Loucy (cell line): ENCODE data around the gene DHRS12.

ENCODE experiments used
- EZH2phosphoT487 ChIP-seq: fragments of 200-600 bp; IDR thresholded peaks from 2 replicates; pipeline ENCODE4 v1.6.1; 2018; ENCODE audit warnings: antibody characterized with exemption, mild to moderate bottlenecking, moderate library complexity, borderline replicate concordance
- TF ChIP-seq, protein P1 (sequence below): fragments of 200-600 bp; sonication (generic); conservative IDR thresholded peaks from 2 replicates; pipeline ENCODE4 v1.5.1; 2014; ENCODE audit warnings: mild to moderate bottlenecking, antibody characterized with exemption, low read length

- TF ChIP-seq, protein P1, sequence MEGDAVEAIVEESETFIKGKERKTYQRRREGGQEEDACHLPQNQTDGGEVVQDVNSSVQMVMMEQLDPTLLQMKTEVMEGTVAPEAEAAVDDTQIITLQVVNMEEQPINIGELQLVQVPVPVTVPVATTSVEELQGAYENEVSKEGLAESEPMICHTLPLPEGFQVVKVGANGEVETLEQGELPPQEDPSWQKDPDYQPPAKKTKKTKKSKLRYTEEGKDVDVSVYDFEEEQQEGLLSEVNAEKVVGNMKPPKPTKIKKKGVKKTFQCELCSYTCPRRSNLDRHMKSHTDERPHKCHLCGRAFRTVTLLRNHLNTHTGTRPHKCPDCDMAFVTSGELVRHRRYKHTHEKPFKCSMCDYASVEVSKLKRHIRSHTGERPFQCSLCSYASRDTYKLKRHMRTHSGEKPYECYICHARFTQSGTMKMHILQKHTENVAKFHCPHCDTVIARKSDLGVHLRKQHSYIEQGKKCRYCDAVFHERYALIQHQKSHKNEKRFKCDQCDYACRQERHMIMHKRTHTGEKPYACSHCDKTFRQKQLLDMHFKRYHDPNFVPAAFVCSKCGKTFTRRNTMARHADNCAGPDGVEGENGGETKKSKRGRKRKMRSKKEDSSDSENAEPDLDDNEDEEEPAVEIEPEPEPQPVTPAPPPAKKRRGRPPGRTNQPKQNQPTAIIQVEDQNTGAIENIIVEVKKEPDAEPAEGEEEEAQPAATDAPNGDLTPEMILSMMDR: no peak
- no peak for TF ChIP-seq EZH2phosphoT487
These were observed 30.0 kb upstream of the DHRS12 start for GRCh38 chr13:51833980-51834379.
